ENCODE data around the gene METTL14.
"Not testable (repeated sequence)": the region's sequence is repeated elsewhere in the genome, so short reads cannot be mapped to it uniquely, and the experiment has no call there.

The METTL14 gene

DNA sequence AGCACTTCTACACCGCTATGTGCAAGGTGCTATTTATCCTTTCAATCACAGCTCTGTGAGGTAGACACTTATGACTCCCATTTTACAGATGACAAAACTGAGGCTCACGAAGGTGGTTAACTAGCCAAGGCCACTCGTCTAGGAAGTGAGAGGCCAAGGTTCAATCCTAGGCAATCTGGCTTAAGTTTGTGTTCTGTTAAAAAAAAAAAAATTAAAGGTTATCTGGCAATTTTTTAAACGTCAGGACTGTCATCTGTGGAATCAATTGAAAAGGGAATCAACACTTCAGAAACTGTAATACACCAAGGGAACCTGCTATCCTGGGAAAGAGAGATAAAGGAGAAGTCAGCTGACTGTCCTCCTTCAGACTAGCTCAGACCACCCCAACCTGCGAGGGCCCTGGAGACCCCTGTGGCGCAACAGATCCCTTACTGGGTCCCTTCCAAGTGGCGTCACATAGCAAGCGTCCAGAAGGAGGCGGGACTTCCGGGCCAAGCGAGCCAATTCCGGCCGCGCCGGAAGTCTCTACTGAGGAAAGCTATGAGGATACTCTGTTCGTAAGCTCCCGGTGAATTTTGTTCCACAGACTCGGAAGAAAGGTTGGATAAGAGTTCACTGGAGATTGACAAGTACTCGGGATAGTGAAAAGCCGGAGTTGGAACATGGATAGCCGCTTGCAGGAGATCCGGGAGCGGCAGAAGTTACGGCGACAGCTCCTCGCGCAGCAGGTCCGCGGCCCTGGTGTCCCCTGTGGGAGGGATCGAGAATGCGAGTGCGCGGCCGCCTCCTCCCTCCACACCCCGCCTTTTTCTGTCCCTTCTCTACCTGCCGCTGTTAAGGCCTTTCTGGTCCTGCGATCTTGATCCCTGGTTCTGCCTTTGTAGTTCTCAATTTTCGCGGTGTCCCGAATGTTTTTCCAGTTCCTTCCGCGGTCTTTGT, at the start of gene METTL14:
Gene METTL14, plus strand, starts transcription at position 520 of the 939 bp plus-strand sequence. Its CDS starts 143 bp downstream, at position 663.
- TF ChIP-seq Cebpa-rat (IDR thresholded peaks at IDR 0.05): peak; percentile 94
- peaks cover 28% of the 10 kb centered on the region for H4K20me1 ChIP-seq
- H3K27ac ChIP-seq: peak within 1 kb of the TSS; percentile 80
- H3K9me3 ChIP-seq: no peaks in the 10 kb centered on the region
- peak within 1 kb of the TSS; percentile 79 for H3K4me3 ChIP-seq
- peaks cover 26% of the 10 kb centered on the region for H3K36me3 ChIP-seq
- peaks cover 17% of the 10 kb centered on the region for H3K4me1 ChIP-seq
- H3K4me2 ChIP-seq: peak within 1 kb of the TSS; percentile 93
- H3K9ac ChIP-seq: peak within 1 kb of the TSS; percentile 88
- no peaks in the 10 kb centered on the region for H3K27me3 ChIP-seq

DNA sequence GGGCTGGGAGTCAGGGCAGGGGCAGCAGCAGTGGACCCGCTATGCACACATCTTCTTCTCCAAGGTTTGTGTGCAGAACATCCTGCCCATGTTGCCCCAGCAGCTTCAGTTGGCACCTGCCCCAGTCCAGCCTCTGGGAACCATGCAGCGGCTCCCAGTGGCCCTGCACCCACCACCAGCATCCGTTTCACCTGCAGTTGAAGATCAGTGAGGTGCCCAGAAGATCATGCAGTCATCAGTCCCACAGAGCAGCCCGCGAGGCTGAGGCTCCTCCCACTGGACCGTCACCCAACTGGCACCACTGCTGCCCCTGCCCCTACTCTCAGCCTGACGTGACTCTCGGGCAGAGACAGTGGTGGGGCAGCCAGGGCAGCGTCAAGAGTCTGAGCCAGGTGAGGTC, 49.1 kb upstream of the METTL14 start:
- H3K4me1 ChIP-seq, H3K9me3 ChIP-seq, H3K27me3 ChIP-seq, H3K9ac ChIP-seq, H3K27ac ChIP-seq, H3K4me2 ChIP-seq, H4K20me1 ChIP-seq, H3K4me3 ChIP-seq: not testable (repeated sequence)
- H3K36me3 ChIP-seq: peaks cover 17% of the 10 kb centered on the region

DNA sequence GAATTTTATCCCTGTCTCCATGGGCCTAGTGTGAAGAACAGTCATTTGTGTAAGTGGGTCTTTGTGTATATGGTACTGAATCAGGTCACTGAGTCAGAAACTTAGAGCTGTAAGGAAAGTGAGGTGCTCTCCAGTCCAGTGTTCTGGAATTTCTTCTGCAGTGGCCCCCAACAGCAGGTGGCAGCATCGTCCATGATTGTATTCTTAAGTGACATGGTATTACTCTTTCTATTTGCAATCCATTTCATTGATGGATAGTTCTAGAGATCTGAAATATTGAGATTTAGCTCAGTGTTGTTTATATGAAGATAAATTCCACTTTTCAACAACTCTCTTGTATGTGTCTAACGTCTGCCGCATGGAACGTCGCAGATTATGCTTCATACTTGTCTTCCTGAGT, 20.5 kb upstream of the METTL14 start:
- not testable (repeated sequence) for H3K4me1 ChIP-seq, H3K36me3 ChIP-seq, H3K27me3 ChIP-seq, H3K4me3 ChIP-seq, H3K9ac ChIP-seq, H3K27ac ChIP-seq, H3K9me3 ChIP-seq, H4K20me1 ChIP-seq, H3K4me2 ChIP-seq

DNA sequence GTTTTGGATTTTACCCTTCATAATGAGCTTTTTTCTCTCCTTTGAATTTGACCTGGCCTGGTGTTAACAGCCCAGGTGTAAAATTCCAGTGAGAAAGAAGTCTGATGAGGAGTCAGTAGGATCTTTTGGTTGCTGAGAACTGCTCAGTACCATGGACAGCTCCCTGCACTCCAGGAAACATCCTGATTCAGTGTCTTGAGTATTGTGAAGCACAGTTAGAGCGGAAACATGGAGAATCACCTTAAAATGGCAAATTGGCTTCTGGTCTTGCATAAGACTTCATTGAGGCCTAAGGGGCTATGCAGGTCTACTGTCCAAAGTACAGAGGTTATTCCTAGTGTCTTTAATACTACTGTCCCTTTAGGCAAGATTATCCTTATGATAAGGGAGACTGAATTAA, 16.0 kb upstream of the METTL14 start:
- not testable (repeated sequence) for H3K27ac ChIP-seq, H3K4me2 ChIP-seq, H3K27me3 ChIP-seq, H3K9ac ChIP-seq, H4K20me1 ChIP-seq, H3K4me3 ChIP-seq, H3K9me3 ChIP-seq, H3K36me3 ChIP-seq, H3K4me1 ChIP-seq

DNA sequence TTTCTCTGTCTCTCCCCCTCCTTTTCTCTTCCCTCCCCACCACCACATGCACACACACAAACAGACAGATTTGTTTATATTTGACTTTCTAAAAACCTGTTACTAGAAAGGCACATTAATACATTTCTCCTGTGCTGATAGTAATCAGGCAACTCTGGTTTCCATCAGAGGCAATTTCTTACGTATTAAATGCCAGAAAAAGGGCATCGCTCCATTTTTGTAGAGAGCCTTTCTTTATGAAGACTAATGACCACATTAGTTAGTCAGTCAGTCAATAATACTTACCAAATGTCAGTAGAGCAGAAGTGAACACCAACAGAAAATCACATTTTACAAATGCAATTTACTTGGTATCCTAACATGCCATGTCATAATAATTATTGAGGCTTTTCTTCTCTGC, 14.2 kb upstream of the METTL14 start:
- not testable (repeated sequence) for H4K20me1 ChIP-seq, H3K27ac ChIP-seq, H3K4me1 ChIP-seq, H3K9ac ChIP-seq, H3K36me3 ChIP-seq, H3K27me3 ChIP-seq, H3K4me2 ChIP-seq, H3K4me3 ChIP-seq, H3K9me3 ChIP-seq

DNA sequence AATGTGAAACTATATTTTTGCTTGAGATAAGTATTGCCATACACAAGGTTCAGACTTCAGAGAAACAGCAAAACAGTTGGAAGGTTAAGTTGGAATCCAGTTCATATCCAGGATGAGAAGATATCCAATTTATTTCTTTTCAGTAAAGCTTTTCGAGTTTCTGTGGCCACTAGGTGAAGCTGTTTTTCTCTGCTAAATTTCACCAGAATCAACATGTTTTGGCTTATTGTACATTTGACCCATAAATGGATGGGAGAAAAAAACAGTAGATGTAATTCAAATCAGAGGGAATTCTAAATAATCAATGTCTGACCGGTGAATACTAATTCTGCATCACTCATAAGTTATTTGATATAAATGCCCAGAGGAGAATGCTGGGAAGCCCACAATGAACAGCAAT, 9.1 kb upstream of the METTL14 start:
- H3K4me2 ChIP-seq: no peak overlapping the region
- no peaks in the 10 kb centered on the region for H3K27me3 ChIP-seq
- H3K4me1 ChIP-seq: no peaks in the 10 kb centered on the region
- no peaks in the 10 kb centered on the region for H3K9me3 ChIP-seq
- no peak overlapping the region for H3K9ac ChIP-seq
- H3K36me3 ChIP-seq: no peaks in the 10 kb centered on the region
- TF ChIP-seq Cebpa-rat (IDR thresholded peaks at IDR 0.05): no peak
- H4K20me1 ChIP-seq: no peaks in the 10 kb centered on the region
- no peak overlapping the region for H3K27ac ChIP-seq
- no peak overlapping the region for H3K4me3 ChIP-seq

DNA sequence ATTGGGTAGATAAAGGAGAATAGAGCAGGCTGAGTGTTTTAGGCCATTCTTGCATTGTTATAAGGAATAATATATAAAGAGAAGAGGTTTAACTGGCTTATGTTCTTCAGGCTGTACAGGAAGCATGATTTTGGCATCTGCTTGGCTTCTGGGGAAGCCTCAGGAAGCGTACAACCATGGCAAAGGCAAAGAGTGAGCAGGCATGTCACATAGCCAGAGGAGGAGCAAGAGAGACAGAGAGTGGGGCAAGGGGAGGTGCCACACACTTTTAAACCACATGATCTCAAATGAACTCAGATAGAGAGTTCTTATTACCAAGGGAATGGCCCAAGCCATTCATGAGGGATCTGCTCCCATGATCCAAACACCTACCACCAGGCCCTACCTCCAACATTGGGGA, 4.4 kb upstream of the METTL14 start:
- Histone ChIP-seq H3K27ac (no peak overlapping the region), H3K4me3 (no peak overlapping the region), H3K36me3 (no peaks in the 10 kb centered on the region), H3K9me3 (no peaks in the 10 kb centered on the region), H3K27me3 (no peaks in the 10 kb centered on the region), H3K9ac (no peak overlapping the region), H4K20me1 (peaks cover 3% of the 10 kb centered on the region), H3K4me1 (0 out of 2 replicates have a peak, but pooled peaks cover under 1% of the 10 kb centered on the region), H3K4me2 (no peak overlapping the region)
- TF ChIP-seq Cebpa-rat (IDR thresholded peaks at IDR 0.05): no peak

DNA sequence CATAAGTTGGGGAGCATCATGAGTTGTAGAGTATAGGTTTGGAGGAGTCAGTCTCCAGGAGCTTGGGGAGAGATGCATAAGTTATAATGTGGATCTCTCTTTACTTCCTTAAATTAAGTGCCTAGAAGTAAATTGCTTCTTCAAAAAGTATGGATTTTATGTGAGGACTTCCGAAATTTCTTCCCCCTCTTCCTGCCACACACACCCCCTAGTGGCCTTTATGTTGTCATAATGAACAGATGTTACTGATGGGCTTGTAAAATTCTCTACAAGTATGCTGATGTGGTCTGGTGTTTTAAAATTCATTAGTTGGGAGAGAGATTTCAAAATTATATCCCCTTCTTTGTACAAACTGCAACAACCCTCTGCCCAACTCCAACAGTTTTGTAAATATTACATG, 2.3 kb upstream of the METTL14 start:
- Histone ChIP-seq H3K27ac (no peak overlapping the region), H4K20me1 (peaks cover 24% of the 10 kb centered on the region), H3K4me2 (no peak overlapping the region), H3K27me3 (no peaks in the 10 kb centered on the region), H3K9ac (no peak overlapping the region), H3K9me3 (no peaks in the 10 kb centered on the region), H3K36me3 (peaks cover 4% of the 10 kb centered on the region), H3K4me3 (no peak overlapping the region), H3K4me1 (peaks cover 17% of the 10 kb centered on the region)
- no peak for TF ChIP-seq Cebpa-rat (IDR thresholded peaks at IDR 0.05)

DNA sequence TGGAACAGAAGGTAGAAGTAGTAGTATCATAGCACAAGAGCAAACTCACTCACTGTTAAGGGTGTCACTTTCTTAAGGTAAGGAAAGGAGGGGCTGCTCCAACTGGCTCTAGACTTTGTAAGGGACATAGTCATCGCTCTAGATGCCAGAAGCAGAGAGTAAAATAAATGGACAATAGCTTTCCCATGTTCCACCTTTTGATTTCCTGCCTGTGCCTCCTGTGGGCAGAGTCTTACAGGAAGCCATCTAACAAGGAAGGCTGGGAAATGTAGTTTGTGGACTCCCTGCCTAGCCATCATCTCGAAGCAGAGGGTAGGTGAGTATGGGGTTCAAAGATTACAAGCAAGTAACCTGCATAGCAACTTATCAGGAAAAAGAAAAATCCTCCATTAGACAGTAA, 1.7 kb upstream of the METTL14 start:
- Histone ChIP-seq H3K27ac (no peak overlapping the region), H3K4me1 (peaks cover 17% of the 10 kb centered on the region), H3K36me3 (peaks cover 10% of the 10 kb centered on the region), H3K4me3 (no peak overlapping the region), H4K20me1 (peaks cover 28% of the 10 kb centered on the region), H3K9ac (no peak overlapping the region), H3K9me3 (no peaks in the 10 kb centered on the region), H3K4me2 (peak overlapping the region; percentile 7; the same call in 1 of the 2 replicates), H3K27me3 (no peaks in the 10 kb centered on the region)
- no peak for TF ChIP-seq Cebpa-rat (IDR thresholded peaks at IDR 0.05)

DNA sequence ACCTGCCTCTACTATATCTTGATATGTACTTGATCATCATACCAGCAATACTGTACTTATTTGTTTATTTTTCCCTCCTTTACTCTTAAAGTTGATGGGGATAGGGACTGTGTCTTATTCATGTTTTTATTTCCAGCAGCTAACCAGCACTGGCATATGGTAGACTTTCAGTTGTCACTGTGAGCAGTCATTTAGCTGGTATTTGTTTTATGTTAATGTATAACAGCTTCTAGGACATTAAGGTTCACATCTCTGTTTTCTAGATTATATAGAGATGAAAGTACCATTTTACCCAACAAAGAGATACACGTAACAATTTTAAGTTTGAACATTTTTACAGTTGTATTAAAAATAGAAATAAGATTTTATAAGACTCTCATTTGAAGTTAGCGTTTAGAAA, 17.9 kb downstream of the METTL14 start:
- H3K4me3 ChIP-seq: no peak overlapping the region
- no peaks in the 10 kb centered on the region for H3K4me1 ChIP-seq
- no peak for TF ChIP-seq Cebpa-rat (IDR thresholded peaks at IDR 0.05)
- no peak overlapping the region for H3K9ac ChIP-seq
- H3K9me3 ChIP-seq: no peaks in the 10 kb centered on the region
- no peak overlapping the region for H3K27ac ChIP-seq
- no peaks in the 10 kb centered on the region; the same call in 1 of the 2 replicates for H4K20me1 ChIP-seq
- H3K27me3 ChIP-seq: no peaks in the 10 kb centered on the region
- H3K4me2 ChIP-seq: no peak overlapping the region
- H3K36me3 ChIP-seq: peaks cover 83% of the 10 kb centered on the region

Data from BLaER1 (cell line).